ENCODE results near the gene EMILIN3.
A peak's percentile ranks its signal among the peaks of the same experiment; 100 is the strongest.

The EMILIN3 gene, protein sequence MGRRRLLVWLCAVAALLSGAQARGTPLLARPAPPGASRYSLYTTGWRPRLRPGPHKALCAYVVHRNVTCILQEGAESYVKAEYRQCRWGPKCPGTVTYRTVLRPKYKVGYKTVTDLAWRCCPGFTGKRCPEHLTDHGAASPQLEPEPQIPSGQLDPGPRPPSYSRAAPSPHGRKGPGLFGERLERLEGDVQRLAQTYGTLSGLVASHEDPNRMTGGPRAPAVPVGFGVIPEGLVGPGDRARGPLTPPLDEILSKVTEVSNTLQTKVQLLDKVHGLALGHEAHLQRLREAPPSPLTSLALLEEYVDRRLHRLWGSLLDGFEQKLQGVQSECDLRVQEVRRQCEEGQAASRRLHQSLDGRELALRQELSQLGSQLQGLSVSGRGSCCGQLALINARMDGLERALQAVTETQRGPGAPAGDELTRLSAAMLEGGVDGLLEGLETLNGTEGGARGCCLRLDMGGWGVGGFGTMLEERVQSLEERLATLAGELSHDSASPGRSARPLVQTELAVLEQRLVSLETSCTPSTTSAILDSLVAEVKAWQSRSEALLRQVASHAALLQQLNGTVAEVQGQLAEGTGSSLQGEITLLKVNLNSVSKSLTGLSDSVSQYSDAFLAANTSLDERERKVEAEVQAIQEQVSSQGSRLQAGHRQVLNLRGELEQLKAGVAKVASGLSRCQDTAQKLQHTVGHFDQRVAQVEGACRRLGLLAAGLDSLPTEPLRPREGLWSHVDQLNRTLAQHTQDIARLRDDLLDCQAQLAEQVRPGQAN

GRCh38 chr20:41366546-41367392 is at the start of gene EMILIN3:
EMILIN3 (minus strand) TSS chr20:41366818; CDS start chr20:41366634, 184 bp downstream.
- peak in 2 of 3 experiments; percentile 58 to 60 for DNase-seq

GRCh38 chr20:41415191-41415590 is 48.6 kb upstream of the EMILIN3 start:
- no peak for DNase-seq

DNA sequence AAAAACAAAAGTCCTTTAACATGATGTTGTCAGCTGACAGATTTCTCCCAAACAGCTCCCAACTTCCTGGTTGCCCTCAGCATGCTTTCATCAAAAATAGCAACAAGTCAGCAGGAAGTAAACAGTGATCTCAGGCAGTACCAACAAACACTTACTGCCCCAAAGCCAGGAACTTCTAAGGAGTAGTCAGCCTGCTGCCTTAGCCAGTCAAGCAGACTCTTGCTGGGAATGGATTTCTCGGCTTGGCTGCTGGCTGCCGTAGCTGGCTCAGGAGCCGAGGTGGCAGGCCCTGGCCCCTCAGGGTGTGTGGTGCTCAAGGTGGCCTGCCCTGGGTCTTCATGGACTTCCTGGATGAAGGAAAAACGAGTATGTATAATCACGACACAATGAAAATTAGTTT is 46.6 kb upstream of the EMILIN3 start:
- DNase-seq, result no peak

- no peak for DNase-seq
Observed at GRCh38 chr20:41412324-41413120, 45.9 kb upstream of the EMILIN3 start.

DNA sequence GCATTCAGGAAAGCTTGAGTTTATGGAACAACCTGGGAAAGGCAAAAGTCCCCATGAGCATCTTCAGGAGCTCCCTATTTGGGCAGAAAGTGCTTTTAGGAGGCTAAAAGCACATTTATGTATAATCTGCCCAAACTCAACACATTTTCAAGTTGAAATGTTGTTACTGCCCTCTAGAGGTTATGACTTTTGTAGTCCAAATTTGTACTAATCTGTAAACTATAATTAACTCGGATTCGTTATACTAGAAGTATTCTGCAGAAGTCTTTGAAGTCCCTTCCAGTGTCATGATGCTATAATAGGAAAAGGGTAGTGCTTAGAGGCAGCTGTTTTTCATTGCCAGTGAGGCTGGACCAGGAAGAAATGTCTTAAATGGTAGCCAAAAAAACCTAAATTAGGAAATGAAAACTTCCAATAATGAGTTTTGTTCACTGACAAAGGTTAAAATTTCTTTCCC is 44.8 kb upstream of the EMILIN3 start:
- DNase-seq, result peak in 1 of 3 experiments; percentile 27

GRCh38 chr20:41408986-41409385 is 42.4 kb upstream of the EMILIN3 start:
- peak in 2 of 3 experiments; percentile 82 to 94 for DNase-seq

DNA sequence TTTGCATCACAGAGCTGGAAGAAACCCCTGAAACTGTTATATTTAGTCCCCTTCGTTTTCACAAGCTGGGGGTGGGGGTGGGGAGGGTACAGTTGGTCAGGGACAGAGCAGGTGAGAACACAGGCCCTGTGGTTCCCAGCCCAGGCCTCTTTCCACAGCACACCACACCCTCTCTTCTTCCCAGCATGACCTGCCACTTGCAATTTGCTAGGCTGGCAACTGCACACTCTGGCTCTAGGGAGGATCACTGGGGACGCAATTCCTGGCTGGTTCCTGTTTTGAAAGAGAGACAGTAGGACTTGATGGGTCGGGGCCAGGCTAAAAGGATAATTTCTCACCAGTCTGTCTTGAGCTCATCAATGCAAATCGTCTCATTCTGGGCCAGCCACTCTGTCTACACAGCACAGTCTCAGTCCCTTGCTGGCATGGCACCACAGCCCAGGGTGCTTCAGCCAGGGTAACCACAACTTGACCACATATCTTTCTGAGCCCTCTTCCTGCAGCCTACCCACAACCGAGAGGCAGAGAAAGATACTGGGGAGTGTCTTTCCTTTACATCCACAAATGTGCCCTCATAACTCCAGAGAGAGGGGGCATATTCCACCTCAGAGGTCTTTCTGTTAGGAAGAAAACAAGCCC is 41.7 kb upstream of the EMILIN3 start:
- DNase-seq, result peak in 1 of 3 experiments; percentile 24

GRCh38 chr20:41407607-41408006 is 41.0 kb upstream of the EMILIN3 start:
- no peak for DNase-seq

DNA sequence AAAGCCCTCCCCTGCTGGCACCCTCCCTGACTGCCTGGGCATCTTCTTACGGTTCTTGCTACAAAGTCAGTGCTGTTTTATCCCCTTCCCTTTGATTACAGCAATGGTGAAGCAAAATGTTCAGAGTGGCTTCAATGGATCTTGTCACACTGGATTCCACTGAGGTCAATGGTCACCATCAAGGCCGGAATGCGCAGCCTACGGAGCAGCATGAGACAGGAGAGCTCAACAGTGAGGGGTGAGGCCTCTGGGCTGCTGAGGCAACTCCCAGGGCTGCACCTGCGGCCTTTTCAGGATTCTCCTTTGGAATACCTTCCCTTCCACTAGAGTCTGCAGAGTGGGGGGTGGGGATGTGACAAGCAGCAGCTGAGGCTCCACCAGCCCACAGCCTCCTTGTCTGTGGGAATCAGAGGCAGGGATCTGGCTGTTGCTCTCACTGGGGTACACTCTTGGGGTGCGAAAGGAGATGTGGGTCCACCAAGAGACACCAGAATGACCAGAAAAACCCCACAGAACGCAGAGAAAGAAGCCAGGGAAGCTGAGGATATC is 40.4 kb upstream of the EMILIN3 start:
- no peak for DNase-seq

GRCh38 chr20:41406353-41406752 is 39.7 kb upstream of the EMILIN3 start:
- DNase-seq, result no peak

GRCh38 chr20:41405436-41405835 is 38.8 kb upstream of the EMILIN3 start:
- DNase-seq, result no peak

GRCh38 chr20:41403604-41404003 is 37.0 kb upstream of the EMILIN3 start:
- DNase-seq, result peak in 1 of 3 experiments; percentile 19

GRCh38 chr20:41398408-41398807 is 31.8 kb upstream of the EMILIN3 start:
- DNase-seq, result no peak

DNA sequence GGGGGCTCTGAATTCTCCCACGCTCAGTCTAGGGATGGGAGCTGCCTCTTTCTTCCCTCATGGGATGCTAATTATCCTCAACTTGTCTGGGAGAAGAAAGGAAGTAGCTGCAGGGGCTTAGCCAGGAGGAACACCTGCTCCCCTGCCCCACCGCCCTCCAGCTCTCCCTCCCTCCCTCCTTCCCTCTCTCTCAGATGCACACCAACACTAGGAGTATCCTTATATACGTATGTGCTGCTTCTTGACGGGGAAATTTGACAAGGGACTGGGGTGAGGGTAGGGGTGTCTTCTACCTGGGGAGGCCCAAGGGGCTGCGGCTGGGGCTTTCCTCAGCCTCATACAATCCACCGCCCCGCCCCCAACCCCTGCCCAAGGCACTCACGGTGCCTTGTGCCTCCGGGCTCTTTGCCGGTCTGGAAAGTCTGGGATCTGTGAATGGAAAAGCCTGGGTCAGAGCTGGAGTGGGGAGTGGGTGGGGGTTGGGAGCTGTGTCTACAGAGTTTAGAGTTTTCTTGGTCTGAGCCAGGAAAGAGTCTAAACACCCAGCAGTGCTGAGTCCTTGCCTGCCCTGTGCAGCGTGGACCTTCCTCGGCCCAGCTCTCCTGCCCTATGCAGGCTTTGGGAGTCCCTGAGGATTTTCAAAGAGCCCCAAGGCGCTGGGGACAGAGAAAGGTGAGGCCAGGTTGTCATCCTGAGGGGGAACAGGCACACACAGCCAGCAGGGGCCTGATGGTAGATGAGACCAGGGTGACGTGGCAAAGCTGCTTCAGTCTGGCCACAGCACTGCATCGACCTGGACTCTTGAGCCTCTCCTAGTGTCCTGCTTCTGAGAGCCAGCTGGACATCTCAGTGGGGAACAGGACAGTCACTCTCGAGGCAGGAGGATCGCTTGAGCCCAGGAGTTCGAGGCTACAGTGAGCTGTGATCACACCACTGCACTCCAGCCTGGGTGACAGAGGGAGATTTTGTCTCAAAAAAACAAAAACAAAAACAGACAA is 29.3 kb upstream of the EMILIN3 start:
- peak in 2 of 3 experiments; percentile 51 to 67 for DNase-seq

DNA sequence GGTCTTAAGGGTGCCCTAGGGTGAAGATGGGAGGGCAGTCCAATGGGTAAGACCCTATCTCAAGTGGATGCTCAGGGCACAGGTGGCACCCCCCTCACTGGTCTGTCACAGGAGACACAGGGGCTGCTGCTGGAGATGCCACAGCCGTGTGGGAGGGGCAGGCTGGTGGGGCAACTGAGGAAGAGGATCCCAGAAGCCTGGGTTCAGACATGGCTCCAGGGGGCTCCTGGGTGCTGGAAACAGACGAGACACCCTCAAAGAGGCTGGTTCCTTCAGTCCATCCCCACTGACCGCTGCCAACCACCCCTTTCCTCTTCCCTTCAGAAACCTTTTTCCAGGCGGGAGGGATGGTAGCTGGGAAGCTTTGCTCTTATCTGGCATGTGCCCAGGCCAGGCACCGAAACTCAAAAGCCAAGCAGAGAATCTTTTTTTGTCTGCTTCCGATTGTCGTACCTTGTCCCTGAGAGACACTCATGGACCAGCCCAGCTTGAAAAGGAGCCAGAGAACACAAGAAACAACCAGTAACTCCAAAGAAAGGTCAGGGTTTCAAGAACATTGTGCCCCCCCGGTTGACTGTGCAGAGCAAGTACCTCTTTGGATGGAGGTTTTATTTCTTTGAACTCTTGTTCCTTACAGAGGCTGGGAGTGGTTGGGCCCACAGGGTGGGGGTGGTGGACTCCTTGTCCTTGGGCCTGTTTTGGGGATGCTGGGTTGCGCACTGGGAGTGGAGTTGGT is 28.5 kb upstream of the EMILIN3 start:
- no peak for DNase-seq

DNA sequence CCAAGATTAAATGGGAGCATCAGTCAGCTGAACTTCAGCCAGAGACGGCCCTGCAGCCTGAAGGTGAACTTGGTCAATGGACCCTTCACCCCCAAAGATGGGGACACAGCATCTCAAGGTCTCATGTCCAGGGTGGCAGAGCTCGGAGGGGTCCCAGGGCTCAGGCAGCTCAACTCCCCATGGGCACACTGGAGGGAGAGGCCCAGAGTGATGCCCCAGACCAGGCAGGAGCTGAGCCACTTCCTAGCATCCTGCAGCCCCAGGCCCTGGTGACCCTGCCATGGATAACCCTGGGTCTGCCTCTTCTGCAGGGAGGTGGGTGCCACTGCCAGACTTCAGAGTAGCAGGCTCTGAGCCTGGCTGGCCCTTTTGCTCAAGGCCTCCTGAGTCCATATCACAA is 27.5 kb upstream of the EMILIN3 start:
- no peak for DNase-seq

DNA sequence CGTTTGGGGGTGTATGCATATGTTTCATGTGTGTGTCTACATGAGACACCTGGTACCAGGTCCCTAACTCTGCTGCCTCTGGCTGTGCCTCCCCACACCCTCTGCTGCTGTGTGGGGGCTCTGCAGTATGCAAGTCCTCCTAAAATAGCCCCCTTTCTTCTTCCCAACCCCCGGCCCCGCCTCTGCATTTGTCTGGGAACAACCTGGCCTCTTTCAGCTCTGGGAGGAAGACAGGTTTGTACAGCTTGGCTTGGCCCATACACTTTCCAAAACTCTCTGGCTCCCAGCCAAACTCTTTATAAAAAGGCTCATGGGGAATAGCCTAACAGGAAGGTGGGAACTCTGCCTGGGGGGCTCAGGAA is 27.1 kb upstream of the EMILIN3 start:
- DNase-seq, result no peak

GRCh38 chr20:41392871-41393704 is 26.5 kb upstream of the EMILIN3 start:
- DNase-seq, result no peak

All from NCI-H1417 (cell line).